GM10847 (cell line): ENCODE data around the gene HDAC10.

Experiments used
- POLR2A ChIP-seq: IDR thresholded peaks from 2 replicates; pipeline ENCODE4 v1.6.1; 2011; ENCODE audit not compliant: insufficient read length; ENCODE audit errors: extremely low read depth

The HDAC10 gene

GRCh38 chr22:50199829-50200460 lies 51.1 kb downstream of the HDAC10 start:
- TF ChIP-seq POLR2A, result no peak

- no peak for TF ChIP-seq POLR2A
Measured at GRCh38 chr22:50199251-50199721, 51.8 kb downstream of the HDAC10 start.

GRCh38 chr22:50198624-50199017 lies 52.4 kb downstream of the HDAC10 start:
- TF ChIP-seq POLR2A, result no peak

- TF ChIP-seq POLR2A, result no peak
Measured at GRCh38 chr22:50197856-50198623, 53.0 kb downstream of the HDAC10 start.

- no peak for TF ChIP-seq POLR2A
Measured at GRCh38 chr22:50197000-50197800, 53.9 kb downstream of the HDAC10 start.

GRCh38 chr22:50196256-50196655 lies 54.8 kb downstream of the HDAC10 start:
- TF ChIP-seq POLR2A, result no peak
